CD8-positive, alpha-beta memory T cell (primary cell): Measurements from ENCODE around the gene PACSIN2. TPM values are rescaled to one million over a fixed set of nuclear protein-coding genes. Genes with fewer than 3 reads are reported as not detected.

Source experiments
- CTCF ChIA-PET: fragments of 350-600 bp; sonication (Branson Sonifier 250); formaldehyde crosslinking; loops from one replicate; lab custom pipeline; 2021; ENCODE audit warnings: antibody characterized with exemption; lab: Charles Lee
- POLR2A ChIA-PET: fragments of 350-600 bp; sonication (Branson Sonifier 250); formaldehyde crosslinking; loops from one replicate; lab custom pipeline; 2021; ENCODE audit warnings: antibody characterized with exemption; lab: Charles Lee
- DNase-seq, 5 donors: peaks; one replicate each; pipeline versions ENCODE4 v3.0.0 to v3.0.0-alpha.2; 2020 to 2022; ENCODE audit warnings: mixed read lengths in 1 of 5
- H3K27ac ChIP-seq: one replicate; pipeline ENCODE4 v1.7.0; 2013; ENCODE audit warnings: low read depth, mild to moderate bottlenecking, low read length, moderate library complexity
- H3K27me3 ChIP-seq: 2 replicates; pipeline ENCODE4 v1.7.0; 2013; ENCODE audit warnings: low read length, mild to moderate bottlenecking; ENCODE audit not compliant: insufficient read depth, poor library complexity, severe bottlenecking
- H3K36me3 ChIP-seq: 2 replicates; pipeline ENCODE4 v1.7.0; 2013; ENCODE audit warnings: mild to moderate bottlenecking, low read length, moderate library complexity; ENCODE audit not compliant: insufficient read depth
- H3K4me1 ChIP-seq: 2 replicates; pipeline ENCODE4 v1.7.0; 2013; ENCODE audit warnings: mild to moderate bottlenecking, low read length, moderate library complexity; ENCODE audit not compliant: insufficient read depth
- H3K4me3 ChIP-seq: 2 replicates; pipeline ENCODE4 v1.7.0; 2013; ENCODE audit warnings: mild to moderate bottlenecking, low read length
- H3K9me3 ChIP-seq: 2 replicates; pipeline ENCODE4 v1.7.0; 2013; ENCODE audit warnings: mild to moderate bottlenecking, low read length
- H3K27ac Mint-ChIP-seq, 8 donors: one replicate each; pipeline ENCODE4 v1.8.0; 2020 to 2021; ENCODE audit warnings: mixed read lengths in 8 of 8, mild to moderate bottlenecking in 6 of 8, inconsistent platforms in 3 of 8, moderate library complexity in 3 of 8
- H3K27me3 Mint-ChIP-seq, 2 donors: one replicate each; pipeline ENCODE4 v1.8.0; 2020 to 2021; ENCODE audit warnings: mixed read lengths in 2 of 2, mild to moderate bottlenecking in 1 of 2, moderate library complexity in 1 of 2
- H3K36me3 Mint-ChIP-seq, 3 donors: one replicate each; pipeline ENCODE4 v1.8.0; 2020 to 2021; ENCODE audit warnings: mixed read lengths in 3 of 3, inconsistent platforms in 1 of 3, mild to moderate bottlenecking in 1 of 3
- H3K4me1 Mint-ChIP-seq, 3 donors: one replicate each; pipeline ENCODE4 v1.8.0; 2020 to 2021; ENCODE audit warnings: mixed read lengths in 3 of 3, inconsistent platforms in 1 of 3, mild to moderate bottlenecking in 1 of 3
- H3K4me3 Mint-ChIP-seq, 7 donors: one replicate each; pipeline ENCODE4 v1.8.0; 2020 to 2021; ENCODE audit warnings: mixed read lengths in 7 of 7, mild to moderate bottlenecking in 6 of 7, moderate library complexity in 4 of 7, inconsistent platforms in 2 of 7
- H3K9me3 Mint-ChIP-seq, 5 donors: one replicate each; pipeline ENCODE4 v1.8.0; 2020 to 2022; ENCODE audit warnings: mixed read lengths in 5 of 5, mild to moderate bottlenecking in 3 of 5, moderate library complexity in 2 of 5, inconsistent platforms in 1 of 5
- polyA plus RNA-seq: library from polyadenylated mRNA; unstranded; fragments of 300-500 nt; fragmentation: Illumina TruSeq; gene quantifications from one replicate; pipeline ENCODE4 v1.2.3, GENCODE V29; 2021
- total RNA-seq, 2 experiments: library from RNA; stranded (reverse); gene quantifications; one replicate each; pipeline ENCODE4 v1.2.3, GENCODE V29; 2021

Gene PACSIN2
- total and polyA plus RNA-seq, 3 experiments from 2014 or later: 26.3 to 36.5 (median 30.2) TPM

DNA sequence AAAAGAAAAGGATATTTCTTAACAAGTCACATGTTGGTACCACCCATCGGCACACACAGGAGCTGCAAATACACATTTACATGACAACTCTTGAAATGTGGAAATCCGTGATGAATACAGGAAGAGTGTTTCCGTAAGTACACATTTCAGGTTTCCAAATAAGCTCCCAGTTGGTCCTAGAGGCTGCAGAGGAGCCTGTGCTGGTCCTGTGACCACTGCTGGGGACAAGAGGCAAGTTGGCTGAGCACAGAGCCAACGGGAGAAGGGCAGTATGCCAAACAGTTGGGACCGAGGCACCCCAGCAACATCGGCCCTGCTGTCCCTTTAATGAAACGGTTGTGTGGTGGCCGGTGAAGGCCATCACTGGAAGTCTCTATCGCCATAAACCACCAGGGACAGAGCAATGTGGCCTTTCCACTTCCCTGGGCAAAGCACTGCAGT, 119.4 kb downstream of the PACSIN2 start:
- Histone ChIP-seq H3K4me1 (peaks cover 26% of the 10 kb centered on the region), H3K9me3 (no peaks in the 10 kb centered on the region)
- H3K4me1 Mint-ChIP-seq: peaks cover 37 to 58% (median 40%) of the 10 kb centered on the region in 3 donors

DNA sequence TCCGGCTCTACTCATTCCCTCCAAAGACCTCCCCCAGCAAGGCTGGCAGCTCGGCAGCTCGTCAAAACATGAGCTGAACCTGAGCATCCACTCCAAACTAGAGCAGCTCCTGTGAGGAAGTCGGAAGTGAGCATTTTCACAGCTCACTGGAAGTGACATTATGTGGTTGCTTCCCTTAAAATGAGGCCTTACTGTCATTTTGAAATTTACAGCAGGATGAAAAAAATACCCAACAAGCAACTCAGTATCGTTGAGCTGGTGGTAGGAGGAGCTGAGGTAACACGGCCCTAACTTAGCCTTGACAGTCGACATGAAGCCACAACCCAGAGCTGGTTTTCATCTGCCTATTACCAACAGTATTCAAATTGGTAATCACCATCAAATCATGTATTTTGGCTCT, 119.9 kb downstream of the PACSIN2 start:
- Histone ChIP-seq H3K27ac (peak overlapping the region; percentile 55), H3K4me3 (no peak overlapping the region), H3K4me1 (peaks cover 26% of the 10 kb centered on the region), H3K27me3 (no peaks in the 10 kb centered on the region), H3K36me3 (no peaks in the 10 kb centered on the region), H3K9me3 (no peaks in the 10 kb centered on the region)
- H3K9me3 Mint-ChIP-seq: no peaks in the 10 kb centered on the region
- DNase-seq: peak in 3 of 5 donors; percentile 5 to 41 (median 6)
- H3K4me1 Mint-ChIP-seq: peaks cover 37 to 58% (median 40%) of the 10 kb centered on the region in 3 donors
- peak overlapping the region in 6 of 7 donors; percentile 55 to 79 (median 61) for H3K4me3 Mint-ChIP-seq
- no peaks in the 10 kb centered on the region for H3K27me3 Mint-ChIP-seq
- CTCF ChIA-PET: interaction anchor here (2.3 kb wide), 1 partner anchor 27 kb away, joined by 7 read pairs; no protein-coding TSS in a partner anchor
- H3K36me3 Mint-ChIP-seq: peaks cover 0 to 21% (median 0%) of the 10 kb centered on the region in 3 donors
- POLR2A ChIA-PET: no interaction called here
- H3K27ac Mint-ChIP-seq: peak overlapping the region; percentile 81 to 94 (median 91)

More for the DNA sequence above, 119.4 kb downstream of the PACSIN2 start:
- H3K36me3 Mint-ChIP-seq: peaks cover 0 to 21% (median 0%) of the 10 kb centered on the region in 3 donors
- peak overlapping the region; percentile 55 for H3K27ac ChIP-seq
- H3K36me3 ChIP-seq: no peaks in the 10 kb centered on the region
- no peak overlapping the region for H3K4me3 ChIP-seq
- H3K27ac Mint-ChIP-seq: peak overlapping the region; percentile 81 to 94 (median 91)
- no peak for DNase-seq
- CTCF ChIA-PET: interaction anchor here (2.3 kb wide), 1 partner anchor 27 kb away, joined by 7 read pairs; no protein-coding TSS in a partner anchor
- H3K4me3 Mint-ChIP-seq: peak overlapping the region in 6 of 7 donors; percentile 55 to 79 (median 61)
- H3K9me3 Mint-ChIP-seq: no peaks in the 10 kb centered on the region
- POLR2A ChIA-PET: no interaction called here
- no peaks in the 10 kb centered on the region for H3K27me3 Mint-ChIP-seq
- no peaks in the 10 kb centered on the region for H3K27me3 ChIP-seq

DNA sequence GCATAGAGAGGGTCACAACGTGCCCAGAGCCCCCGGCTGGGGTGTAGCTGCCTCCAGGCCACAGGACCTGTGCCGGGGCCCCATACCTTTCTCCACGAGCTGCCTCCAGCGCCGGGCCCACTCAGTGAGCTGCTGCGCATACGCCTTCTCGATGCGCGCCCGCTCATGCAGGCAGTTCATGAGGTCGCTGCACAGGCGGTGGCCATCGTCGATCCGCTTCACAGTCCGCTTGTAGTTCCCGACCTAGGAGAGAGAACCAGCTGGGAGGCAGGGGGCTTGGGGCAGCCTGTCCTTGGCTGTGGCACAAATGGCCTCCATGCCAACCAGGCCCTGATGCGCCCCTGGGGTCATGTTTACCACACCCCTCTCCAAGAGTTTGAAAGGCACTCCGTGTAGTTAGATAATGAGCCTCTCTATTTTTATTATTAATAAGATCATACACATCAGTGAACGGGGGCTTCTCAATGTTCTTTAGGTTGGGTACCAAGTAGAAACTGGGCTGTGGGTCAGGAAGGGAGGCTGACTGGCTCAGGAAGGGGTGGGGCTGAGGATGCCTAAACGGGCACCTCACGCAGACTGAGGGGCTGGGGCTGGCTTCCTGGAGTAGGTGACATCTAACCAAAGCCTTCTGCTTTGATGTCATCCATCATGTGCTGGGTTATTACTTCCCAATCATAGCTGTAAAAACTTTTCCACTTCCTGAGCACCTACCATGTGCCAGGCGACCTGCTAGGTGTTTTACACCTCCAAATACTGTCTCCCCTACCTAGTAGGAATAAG, 121.4 kb downstream of the PACSIN2 start:
- H3K9me3 Mint-ChIP-seq: no peaks in the 10 kb centered on the region

DNA sequence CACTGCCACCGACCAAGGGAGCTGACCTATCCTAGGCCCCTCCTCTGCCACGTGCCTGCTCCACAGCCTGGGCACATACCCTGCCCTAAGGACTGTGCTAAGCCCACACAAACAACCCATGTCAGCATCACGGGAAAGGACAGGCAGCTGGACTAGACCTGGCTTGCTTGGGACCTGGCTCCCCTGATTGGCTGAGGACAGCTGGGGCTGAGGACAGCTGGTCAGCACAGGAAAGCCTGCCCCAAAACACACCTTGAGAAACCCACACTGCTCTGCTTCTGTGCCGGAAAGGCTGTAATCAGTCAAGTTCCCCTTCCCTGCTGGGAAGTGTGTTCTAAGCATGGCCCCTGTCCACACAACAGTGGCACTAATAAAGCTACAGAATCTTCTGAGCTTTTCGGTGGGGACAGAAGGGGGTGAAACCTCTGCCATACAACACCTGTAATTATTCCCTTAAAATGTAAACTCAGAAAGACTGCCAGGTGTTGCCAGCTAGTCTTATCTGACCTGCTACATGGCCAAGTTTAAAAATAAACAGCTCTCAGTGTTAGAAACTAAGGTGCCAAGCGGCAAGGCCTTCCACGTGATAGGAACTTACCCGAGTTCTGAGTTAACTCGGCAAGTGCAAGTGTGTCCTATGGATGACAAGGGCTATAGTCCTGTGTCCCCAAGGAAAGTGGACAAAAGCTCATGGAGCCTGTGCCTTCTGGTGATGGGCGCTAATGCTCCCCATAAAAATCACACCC, 122.2 kb downstream of the PACSIN2 start:
- Histone ChIP-seq H3K36me3 (peaks cover 7% of the 10 kb centered on the region), H3K27me3 (no peaks in the 10 kb centered on the region), H3K4me3 (no peak overlapping the region), H3K27ac (no peak overlapping the region), H3K4me1 (peaks cover 31% of the 10 kb centered on the region), H3K9me3 (no peaks in the 10 kb centered on the region)
- no peak overlapping the region for H3K4me3 Mint-ChIP-seq
- peak overlapping the region in 4 of 8 donors; percentile 36 to 81 (median 57) for H3K27ac Mint-ChIP-seq
- H3K27me3 Mint-ChIP-seq: no peaks in the 10 kb centered on the region
- H3K9me3 Mint-ChIP-seq: no peaks in the 10 kb centered on the region
- POLR2A ChIA-PET: no interaction called here
- DNase-seq: no peak
- peaks cover 0 to 40% (median 2%) of the 10 kb centered on the region in 3 donors for H3K36me3 Mint-ChIP-seq
- CTCF ChIA-PET: no interaction called here
- peaks cover 54 to 71% (median 59%) of the 10 kb centered on the region in 3 donors for H3K4me1 Mint-ChIP-seq

More for the DNA sequence above, 121.4 kb downstream of the PACSIN2 start:
- no peaks in the 10 kb centered on the region for H3K9me3 ChIP-seq
- peaks cover 3% of the 10 kb centered on the region for H3K36me3 ChIP-seq
- peaks cover 31% of the 10 kb centered on the region for H3K4me1 ChIP-seq
- H3K4me3 Mint-ChIP-seq: peak overlapping the region in 3 of 7 donors; percentile 4 to 39 (median 11)
- peaks cover 0 to 32% (median 2%) of the 10 kb centered on the region in 3 donors for H3K36me3 Mint-ChIP-seq
- H3K27me3 ChIP-seq: no peaks in the 10 kb centered on the region
- peak overlapping the region; percentile 59 to 94 (median 88) for H3K27ac Mint-ChIP-seq
- H3K4me1 Mint-ChIP-seq: peaks cover 48 to 66% (median 52%) of the 10 kb centered on the region in 3 donors
- POLR2A ChIA-PET: interaction anchor here (0.8 kb wide), 1 partner anchor 13 kb away, joined by 3 read pairs; no protein-coding TSS in a partner anchor
- CTCF ChIA-PET: interaction anchor here (0.7 to 2.3 kb wide), 2 partner anchors 25 to 112 kb away, joined by 3 to 7 read pairs; no protein-coding TSS in a partner anchor
- no peak overlapping the region for H3K4me3 ChIP-seq
- no peaks in the 10 kb centered on the region for H3K27me3 Mint-ChIP-seq
- H3K27ac ChIP-seq: no peak overlapping the region
- DNase-seq: peak in 2 of 5 donors; percentile 14 to 25

DNA sequence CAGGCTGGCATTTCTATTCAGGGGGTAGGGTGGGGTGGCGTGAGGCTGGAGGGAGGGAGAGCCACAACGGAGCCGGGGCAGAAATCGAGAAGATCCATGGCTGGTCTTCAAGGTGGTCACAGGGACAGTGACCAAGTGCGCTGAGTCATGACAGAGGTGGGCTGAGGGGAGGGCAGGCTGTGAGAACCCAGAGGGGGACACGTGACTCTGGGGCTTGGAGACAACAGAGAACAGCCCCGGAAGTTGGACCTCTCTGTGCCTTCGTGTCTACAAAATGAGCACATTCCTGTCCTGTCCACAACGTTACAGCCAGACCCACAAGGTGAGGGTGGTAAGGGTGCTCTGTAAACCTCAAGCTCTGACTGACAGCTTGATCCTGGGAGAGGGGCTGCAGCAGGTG, 122.8 kb downstream of the PACSIN2 start:
- H3K27ac ChIP-seq: no peak overlapping the region
- no peaks in the 10 kb centered on the region for H3K9me3 Mint-ChIP-seq
- no peaks in the 10 kb centered on the region for H3K27me3 Mint-ChIP-seq
- H3K4me1 Mint-ChIP-seq: peaks cover 53 to 65% (median 54%) of the 10 kb centered on the region in 3 donors
- POLR2A ChIA-PET: no interaction called here
- CTCF ChIA-PET: no interaction called here
- H3K27me3 ChIP-seq: no peaks in the 10 kb centered on the region
- no peak overlapping the region for H3K4me3 Mint-ChIP-seq
- no peaks in the 10 kb centered on the region for H3K9me3 ChIP-seq
- H3K27ac Mint-ChIP-seq: peak overlapping the region in 5 of 8 donors; percentile 36 to 81 (median 64)
- H3K4me3 ChIP-seq: no peak overlapping the region
- peaks cover 31% of the 10 kb centered on the region for H3K4me1 ChIP-seq
- peaks cover 0 to 46% (median 2%) of the 10 kb centered on the region in 3 donors for H3K36me3 Mint-ChIP-seq
- no peak for DNase-seq
- peaks cover 7% of the 10 kb centered on the region for H3K36me3 ChIP-seq

DNA sequence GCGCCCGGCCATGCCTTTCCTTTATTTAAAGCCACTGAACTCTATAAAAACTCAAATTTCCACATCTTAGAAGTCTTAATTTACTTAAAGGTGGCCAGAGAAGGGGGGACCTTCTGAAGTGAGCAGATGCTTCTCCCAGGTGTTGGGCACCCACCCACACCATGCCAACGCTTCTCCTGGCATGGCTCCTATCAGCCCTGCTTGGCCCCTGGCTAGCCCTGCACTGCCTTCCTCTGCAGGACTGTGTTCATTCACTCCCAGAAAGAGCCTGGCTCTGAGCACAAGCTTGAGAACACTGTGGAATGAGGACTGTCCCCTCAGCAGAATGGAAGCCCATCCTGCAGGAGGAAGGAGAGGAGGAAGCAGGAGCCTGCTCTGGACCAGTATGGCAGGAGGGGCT, 123.3 kb downstream of the PACSIN2 start:
- Histone ChIP-seq H3K4me1 (peaks cover 31% of the 10 kb centered on the region), H3K4me3 (no peak overlapping the region), H3K9me3 (no peaks in the 10 kb centered on the region), H3K27me3 (no peaks in the 10 kb centered on the region), H3K27ac (no peak overlapping the region), H3K36me3 (peaks cover 7% of the 10 kb centered on the region)
- Mint-ChIP-seq H3K9me3 (no peaks in the 10 kb centered on the region), H3K36me3 (peaks cover 0 to 51% (median 2%) of the 10 kb centered on the region in 3 donors), H3K4me3 (no peak overlapping the region), H3K4me1 (peaks cover 53 to 63% (median 53%) of the 10 kb centered on the region in 3 donors), H3K27me3 (no peaks in the 10 kb centered on the region), H3K27ac (peak overlapping the region in 3 of 8 donors; percentile 17 to 68 (median 64))
- ChIA-PET POLR2A (no interaction called here), CTCF (interaction anchor here (0.7 kb wide), 1 partner anchor 11 kb away, joined by 3 read pairs; no protein-coding TSS in a partner anchor)
- no peak for DNase-seq

DNA sequence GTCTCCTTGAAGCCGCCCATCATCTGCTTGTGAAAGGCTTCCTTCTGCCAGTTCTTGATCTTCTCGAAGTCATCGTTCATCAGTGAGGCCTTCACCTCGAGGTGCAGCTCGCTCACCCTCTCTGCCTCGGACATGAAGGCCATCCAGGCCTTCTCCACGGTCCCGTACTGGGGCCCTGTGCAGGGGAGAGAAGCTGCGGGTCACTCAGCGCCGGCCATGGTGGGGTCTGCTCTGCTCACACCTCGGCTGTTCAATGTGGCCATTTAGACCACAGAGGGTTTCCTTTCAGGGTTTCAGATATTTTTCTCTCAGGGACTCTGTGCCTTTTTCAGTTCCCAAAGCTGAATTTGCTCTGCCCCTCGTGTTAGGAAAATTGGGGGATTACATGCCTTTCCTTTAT, 123.9 kb downstream of the PACSIN2 start:
- no peaks in the 10 kb centered on the region for H3K9me3 Mint-ChIP-seq
- peak overlapping the region in 4 of 8 donors; percentile 14 to 79 (median 22) for H3K27ac Mint-ChIP-seq
- peaks cover 0 to 55% (median 4%) of the 10 kb centered on the region in 3 donors for H3K36me3 Mint-ChIP-seq
- ChIA-PET CTCF (interaction anchor here (0.7 kb wide), 1 partner anchor 11 kb away, joined by 3 read pairs; no protein-coding TSS in a partner anchor), POLR2A (no interaction called here)
- Histone ChIP-seq H3K4me3 (no peak overlapping the region), H3K9me3 (no peaks in the 10 kb centered on the region), H3K4me1 (peaks cover 28% of the 10 kb centered on the region), H3K27ac (no peak overlapping the region), H3K36me3 (peaks cover 7% of the 10 kb centered on the region), H3K27me3 (no peaks in the 10 kb centered on the region)
- H3K27me3 Mint-ChIP-seq: no peaks in the 10 kb centered on the region
- peaks cover 46 to 56% (median 46%) of the 10 kb centered on the region in 3 donors for H3K4me1 Mint-ChIP-seq
- DNase-seq: no peak
- no peak overlapping the region for H3K4me3 Mint-ChIP-seq
